ENCODE results near the gene KRT79.
"Not testable (repeated sequence)": the region's sequence is repeated elsewhere in the genome, so short reads cannot be mapped to it uniquely, and the experiment has no call there.

GRCh38 chr12:52880499-52880898 lies 46.4 kb upstream of the KRT79 start:
- not testable (repeated sequence) for TF ChIP-seq CTCF (IDR thresholded peaks at IDR 0.05); POLR2AphosphoS5 (IDR thresholded peaks at IDR 0.05); EP300 (IDR thresholded peaks at IDR 0.05; ENCODE audit: low read depth); POLR2A (IDR thresholded peaks at IDR 0.05)
